Ishikawa (cell line): ENCODE data around the gene RETREG1.

Experiments
- CEBPB ChIP-seq: IDR thresholded peaks from 2 replicates; pipeline ENCODE4 v1.6.1; 2012
- CREB1 ChIP-seq: IDR thresholded peaks from 2 replicates; pipeline ENCODE4 v1.6.1; 2012; ENCODE audit warnings: low read depth
- EGR1 ChIP-seq: IDR thresholded peaks from 2 replicates; pipeline ENCODE4 v1.6.1; 2012
- EP300 ChIP-seq: IDR thresholded peaks from 2 replicates; pipeline ENCODE4 v1.6.1; 2012; ENCODE audit warnings: borderline replicate concordance
- FOXM1 ChIP-seq: IDR thresholded peaks from 2 replicates; pipeline ENCODE4 v1.6.1; 2012; ENCODE audit warnings: low read depth, borderline replicate concordance
- MAX ChIP-seq: IDR thresholded peaks from 2 replicates; pipeline ENCODE4 v1.6.1; 2012
- NFIC ChIP-seq: IDR thresholded peaks from 2 replicates; pipeline ENCODE4 v1.6.1; 2012
- RAD21 ChIP-seq: IDR thresholded peaks from 2 replicates; pipeline ENCODE4 v1.6.1; 2012; ENCODE audit warnings: low read depth
- REST ChIP-seq: IDR thresholded peaks from 2 replicates; pipeline ENCODE4 v1.6.1; 2012; ENCODE audit warnings: low read depth, mild to moderate bottlenecking
- TAF1 ChIP-seq: IDR thresholded peaks from 2 replicates; pipeline ENCODE4 v1.6.1; 2012; ENCODE audit warnings: low read depth, mild to moderate bottlenecking
- TCF12 ChIP-seq: IDR thresholded peaks from 2 replicates; pipeline ENCODE4 v1.6.1; 2012; ENCODE audit warnings: low read depth
- TEAD4 ChIP-seq: IDR thresholded peaks from 2 replicates; pipeline ENCODE4 v1.6.1; 2012
- USF1 ChIP-seq: IDR thresholded peaks from 2 replicates; pipeline ENCODE4 v1.6.1; 2012
- YY1 ChIP-seq: IDR thresholded peaks from 2 replicates; pipeline ENCODE4 v1.6.1; 2012; ENCODE audit warnings: low read depth
- ZBTB7A ChIP-seq: IDR thresholded peaks from 2 replicates; pipeline ENCODE4 v1.6.1; 2012; ENCODE audit warnings: low read depth

RETREG1 gene

GRCh38 chr5:16557477-16557876 lies 59.3 kb downstream of the RETREG1 start:
- TF ChIP-seq ZBTB7A (no peak), TEAD4 (no peak), TAF1 (no peak), TCF12 (no peak), RAD21 (no peak), MAX (no peak), USF1 (no peak), CEBPB (no peak), CREB1 (no peak), FOXM1 (no peak), EP300 (no peak)

- TF ChIP-seq USF1 (no peak), NFIC (no peak), TEAD4 (no peak), MAX (no peak), EGR1 (no peak), CREB1 (no peak), TCF12 (no peak), RAD21 (no peak), TAF1 (no peak), YY1 (no peak)
Measured at GRCh38 chr5:16554110-16554509, 62.7 kb downstream of the RETREG1 start.

- TF ChIP-seq RAD21 (peak; percentile 69), REST (no peak)
Measured at GRCh38 chr5:16552666-16553343, 64.0 kb downstream of the RETREG1 start.

- TF ChIP-seq CREB1 = no peak
- no peak for TF ChIP-seq TEAD4
- no peak for TF ChIP-seq REST
- no peak for TF ChIP-seq CEBPB
- no peak for TF ChIP-seq MAX
- TF ChIP-seq RAD21 = no peak
- no peak for TF ChIP-seq USF1
- TF ChIP-seq EP300 = no peak
- TF ChIP-seq TCF12 = no peak
- TF ChIP-seq YY1 = no peak
- TF ChIP-seq TAF1 = no peak
- TF ChIP-seq ZBTB7A = no peak
Measured at GRCh38 chr5:16551628-16552027, 65.2 kb downstream of the RETREG1 start.

GRCh38 chr5:16550316-16550952 lies 66.4 kb downstream of the RETREG1 start:
- no peak for TF ChIP-seq EGR1
- TF ChIP-seq CREB1 = no peak
- no peak for TF ChIP-seq NFIC
- no peak for TF ChIP-seq EP300
- TF ChIP-seq TAF1 = no peak
- no peak for TF ChIP-seq FOXM1
- TF ChIP-seq MAX = 0 out of 2 replicates have a peak, but pooled peaks have one; percentile 24
- TF ChIP-seq TEAD4 = no peak
- TF ChIP-seq USF1 = no peak
- peak; percentile 75 for TF ChIP-seq RAD21
- no peak for TF ChIP-seq YY1
